Midbrain (tissue), 1 donor: ENCODE data around the gene INSL3.
"Not testable (repeated sequence)": the region's sequence is repeated elsewhere in the genome, so short reads cannot be mapped to it uniquely, and the experiment has no call there.

ENCODE experiments used
- DNase-seq: peaks from one replicate; lab custom pipeline; 2025; lab: John Stamatoyannopoulos, UW

The INSL3 gene

GRCh38 chr19:17812099-17812498, 9.2 kb downstream of the INSL3 start:
- no peak for DNase-seq

- no peak for DNase-seq
Measured at GRCh38 chr19:17811681-17812080, 9.6 kb downstream of the INSL3 start.

GRCh38 chr19:17811103-17811502, 10.2 kb downstream of the INSL3 start:
- DNase-seq = no peak

- no peak for DNase-seq
Measured at GRCh38 chr19:17807731-17808316, 13.5 kb downstream of the INSL3 start.

- no peak for DNase-seq
Measured at GRCh38 chr19:17806945-17807344, 14.4 kb downstream of the INSL3 start.

GRCh38 chr19:17805427-17805826, 15.9 kb downstream of the INSL3 start:
- DNase-seq = no peak

GRCh38 chr19:17803264-17803896, 17.9 kb downstream of the INSL3 start:
- no peak for DNase-seq

- no peak for DNase-seq
Measured at GRCh38 chr19:17802137-17802858, 19.0 kb downstream of the INSL3 start.

- not testable (repeated sequence) for DNase-seq
Measured at GRCh38 chr19:17798599-17798998, 22.7 kb downstream of the INSL3 start.

- no peak for DNase-seq
Measured at GRCh38 chr19:17797424-17798201, 23.7 kb downstream of the INSL3 start.

GRCh38 chr19:17796838-17797423, 24.4 kb downstream of the INSL3 start:
- DNase-seq = no peak

GRCh38 chr19:17796013-17796837, 25.1 kb downstream of the INSL3 start:
- DNase-seq = no peak

GRCh38 chr19:17795495-17795856, 25.8 kb downstream of the INSL3 start:
- no peak for DNase-seq

GRCh38 chr19:17794731-17795494, 26.4 kb downstream of the INSL3 start, which contains the start of gene B3GNT3:
TSS of gene B3GNT3 (plus strand) at chr19:17795138. CDS start at chr19:17807808, 12,670 bp downstream.
- DNase-seq = no peak

GRCh38 chr19:17794412-17794730, 26.9 kb downstream of the INSL3 start:
- DNase-seq = no peak

- DNase-seq = no peak
Measured at GRCh38 chr19:17790059-17790780, 31.1 kb downstream of the INSL3 start.

- no peak for DNase-seq
Measured at GRCh38 chr19:17788632-17789031, 32.7 kb downstream of the INSL3 start.

- DNase-seq = no peak
Measured at GRCh38 chr19:17787274-17787913, 33.9 kb downstream of the INSL3 start.
